OCI-M2 (cell line): ENCODE measurements around the gene MAP2K7.

Source experiments
- DNase-seq: peaks from one replicate; lab custom pipeline; 2025; ENCODE audit not compliant: unreplicated experiment; lab: John Stamatoyannopoulos, UW

MAP2K7 gene

DNA sequence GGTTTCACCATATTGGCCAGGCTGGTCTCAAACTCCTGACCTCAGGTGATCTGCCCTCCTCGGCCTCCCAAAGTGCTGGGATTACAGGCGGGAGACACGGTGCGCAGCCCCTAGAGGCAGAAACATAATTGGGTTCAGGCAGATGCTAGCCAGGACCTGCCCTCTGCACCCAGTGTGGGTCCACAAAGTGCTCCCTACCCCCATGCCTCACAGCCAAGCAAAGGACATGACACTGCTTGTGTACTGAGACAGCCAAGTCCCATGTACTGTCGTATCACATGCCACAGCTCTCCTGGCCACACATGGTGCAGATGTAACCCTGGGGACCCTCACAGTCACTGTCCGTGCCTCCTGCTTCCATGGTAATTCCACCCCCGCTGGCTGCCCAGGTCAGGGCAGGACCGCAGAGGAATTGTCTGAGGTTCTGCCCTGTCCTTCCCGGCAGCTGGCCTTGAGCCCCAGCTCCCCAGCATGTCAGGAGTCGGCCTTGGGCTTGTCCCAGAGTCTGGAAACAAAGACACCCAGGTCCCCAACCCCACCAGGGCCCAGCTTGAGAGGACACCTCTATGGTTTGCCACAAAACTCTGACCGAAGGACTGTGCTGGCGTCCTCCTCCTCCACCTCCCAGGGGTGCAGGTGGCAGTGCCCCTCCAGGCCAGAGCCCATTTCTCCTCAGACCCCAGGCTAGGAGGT lies 37.1 kb upstream of the MAP2K7 start:
- no peak for DNase-seq

DNA sequence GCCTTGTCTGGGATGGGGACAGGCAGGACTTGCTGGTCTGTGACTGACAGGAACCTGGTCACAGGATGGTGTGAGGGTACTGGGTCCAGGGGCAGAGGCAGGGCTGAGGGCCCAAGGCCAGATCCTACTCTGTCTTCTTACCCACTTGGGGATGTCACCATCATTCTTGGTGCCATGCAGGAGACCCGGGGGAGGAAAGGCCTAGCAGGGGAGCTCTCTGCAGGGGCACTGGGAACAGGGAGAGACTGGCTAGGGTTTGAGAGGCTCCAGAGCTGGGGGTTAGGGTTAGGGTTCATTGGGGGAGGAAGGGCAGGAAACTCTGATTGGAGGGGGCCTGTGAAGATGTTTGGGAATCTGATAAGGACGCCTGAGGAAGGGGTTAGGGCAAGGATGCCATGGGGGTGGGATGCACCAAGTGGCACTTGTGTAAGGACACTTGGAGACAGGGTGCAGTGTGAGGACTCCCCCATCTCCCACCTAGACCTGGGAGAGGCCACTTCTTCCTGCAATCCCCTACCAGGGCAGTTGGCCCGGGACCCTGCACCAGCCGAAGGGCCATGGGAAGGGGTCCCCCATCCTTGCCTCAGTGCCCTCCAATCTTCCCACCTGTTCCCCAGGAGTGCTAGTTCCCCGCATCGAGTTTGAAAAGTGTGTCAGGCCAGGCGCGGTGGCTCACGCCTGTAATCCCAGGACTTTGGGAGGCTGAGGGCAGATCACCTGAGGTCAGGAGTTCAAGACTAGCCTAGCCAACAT lies 36.4 kb upstream of the MAP2K7 start:
- no peak for DNase-seq

DNA sequence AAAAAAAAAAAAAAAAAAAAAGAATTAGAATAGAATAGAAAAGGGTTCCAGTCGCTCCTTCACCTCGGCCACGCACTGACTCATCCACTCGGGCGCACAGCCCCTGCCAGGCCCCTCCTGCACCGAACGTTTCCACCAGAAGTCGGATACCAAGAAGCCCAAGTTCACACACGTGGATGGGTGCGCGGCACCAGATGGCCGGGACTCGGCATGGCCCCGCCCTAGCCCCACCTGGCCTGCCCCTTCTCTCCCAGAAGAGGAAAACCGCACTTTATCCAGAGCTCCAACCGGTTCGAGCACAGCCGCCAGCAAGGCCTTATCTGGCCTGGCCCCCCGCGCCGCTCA lies 35.4 kb upstream of the MAP2K7 start:
- DNase-seq = no peak

DNA sequence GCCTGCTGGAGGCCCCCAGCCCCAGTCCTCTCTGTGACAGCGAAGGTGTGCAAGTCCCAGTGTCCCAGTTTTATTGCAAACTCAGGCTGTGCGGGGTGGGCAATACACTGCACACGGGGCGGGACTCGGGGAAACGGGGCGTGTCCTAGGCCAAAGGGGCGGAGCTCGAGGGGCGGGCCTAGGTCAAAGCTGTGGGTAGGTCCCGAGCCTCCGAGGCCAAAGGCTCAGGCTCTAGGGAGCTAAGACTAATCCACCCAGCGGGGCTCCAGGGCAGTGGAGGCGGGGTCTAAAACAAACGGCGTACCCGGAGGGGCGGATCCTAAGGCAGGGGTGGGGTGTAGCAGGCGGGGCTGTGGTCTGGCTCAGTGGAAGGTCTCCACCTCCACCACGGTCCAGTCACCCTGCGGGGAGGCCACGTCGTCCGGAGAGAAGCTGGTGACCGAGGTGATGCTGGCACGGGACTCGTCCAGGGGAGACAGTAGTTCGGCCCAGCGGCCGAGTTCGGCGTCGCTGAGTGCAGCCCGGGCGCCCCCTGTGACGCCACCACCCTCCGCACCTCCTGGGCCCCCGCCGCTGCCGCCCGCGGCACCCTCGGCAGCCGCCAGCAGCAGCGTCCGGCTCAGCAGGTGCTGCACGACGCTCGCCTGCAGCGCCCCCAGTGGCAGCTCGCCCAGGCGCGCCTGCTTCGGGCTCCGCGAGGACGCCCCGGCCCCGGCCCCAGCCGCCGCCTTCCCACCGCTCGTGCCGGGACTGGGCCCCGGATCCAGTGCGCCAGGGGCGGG lies 34.8 kb upstream of the MAP2K7 start:
- DNase-seq = peak; percentile 77

DNA sequence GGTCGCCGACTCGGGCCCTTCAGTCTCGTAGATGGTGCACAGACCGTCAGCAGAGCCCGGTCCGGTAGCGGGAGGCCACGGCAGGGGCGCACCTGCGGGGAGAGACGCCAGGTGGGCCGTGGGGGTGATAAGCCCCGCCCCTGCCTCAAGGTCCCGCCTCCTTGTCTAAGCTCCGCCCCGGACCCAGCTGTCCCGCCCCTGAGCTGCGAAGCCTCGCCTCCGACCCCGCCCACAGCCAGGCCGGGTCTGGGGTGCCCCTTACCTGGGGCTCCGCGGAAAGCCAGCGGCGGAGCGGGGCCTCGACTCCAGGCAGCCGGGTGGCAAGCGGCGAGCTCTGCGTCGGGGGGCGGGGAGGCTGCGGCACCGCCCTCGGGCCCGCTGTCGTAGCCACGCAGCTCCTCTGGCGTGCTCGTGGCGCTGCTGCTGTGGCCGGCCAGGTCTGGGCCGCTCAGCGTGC lies 34.2 kb upstream of the MAP2K7 start:
- no peak for DNase-seq

DNA sequence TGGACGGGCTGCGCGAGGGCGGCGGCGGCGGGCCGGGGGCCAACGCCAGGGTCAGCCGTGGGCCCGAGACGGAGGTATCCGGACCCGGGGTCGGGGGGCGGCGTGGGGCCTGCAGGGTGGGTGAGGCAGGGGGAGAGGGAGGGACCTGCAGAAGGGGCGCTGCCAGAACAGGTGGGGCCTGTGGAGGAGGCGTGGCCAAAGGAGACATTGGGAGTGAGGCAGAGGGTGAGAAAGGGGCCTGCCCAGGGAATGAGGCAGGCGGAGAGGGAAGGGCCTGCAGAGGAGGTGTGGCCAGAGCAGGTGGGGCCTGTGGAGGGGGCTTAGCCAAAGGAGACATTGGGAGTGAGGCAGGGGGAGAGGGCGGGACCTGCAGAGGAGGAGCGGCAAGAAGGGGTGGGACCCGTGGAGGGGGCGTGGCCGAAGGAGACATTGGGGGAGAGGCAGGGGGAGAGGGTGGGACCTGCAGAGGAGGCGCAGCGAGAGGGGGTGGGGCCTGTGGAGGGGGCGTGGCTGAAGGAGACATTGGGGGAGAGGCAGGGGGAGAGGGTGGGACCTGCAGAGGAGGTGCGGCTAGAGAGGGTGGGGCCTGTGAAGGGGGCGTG lies 33.7 kb upstream of the MAP2K7 start:
- DNase-seq = peak; percentile 30

DNA sequence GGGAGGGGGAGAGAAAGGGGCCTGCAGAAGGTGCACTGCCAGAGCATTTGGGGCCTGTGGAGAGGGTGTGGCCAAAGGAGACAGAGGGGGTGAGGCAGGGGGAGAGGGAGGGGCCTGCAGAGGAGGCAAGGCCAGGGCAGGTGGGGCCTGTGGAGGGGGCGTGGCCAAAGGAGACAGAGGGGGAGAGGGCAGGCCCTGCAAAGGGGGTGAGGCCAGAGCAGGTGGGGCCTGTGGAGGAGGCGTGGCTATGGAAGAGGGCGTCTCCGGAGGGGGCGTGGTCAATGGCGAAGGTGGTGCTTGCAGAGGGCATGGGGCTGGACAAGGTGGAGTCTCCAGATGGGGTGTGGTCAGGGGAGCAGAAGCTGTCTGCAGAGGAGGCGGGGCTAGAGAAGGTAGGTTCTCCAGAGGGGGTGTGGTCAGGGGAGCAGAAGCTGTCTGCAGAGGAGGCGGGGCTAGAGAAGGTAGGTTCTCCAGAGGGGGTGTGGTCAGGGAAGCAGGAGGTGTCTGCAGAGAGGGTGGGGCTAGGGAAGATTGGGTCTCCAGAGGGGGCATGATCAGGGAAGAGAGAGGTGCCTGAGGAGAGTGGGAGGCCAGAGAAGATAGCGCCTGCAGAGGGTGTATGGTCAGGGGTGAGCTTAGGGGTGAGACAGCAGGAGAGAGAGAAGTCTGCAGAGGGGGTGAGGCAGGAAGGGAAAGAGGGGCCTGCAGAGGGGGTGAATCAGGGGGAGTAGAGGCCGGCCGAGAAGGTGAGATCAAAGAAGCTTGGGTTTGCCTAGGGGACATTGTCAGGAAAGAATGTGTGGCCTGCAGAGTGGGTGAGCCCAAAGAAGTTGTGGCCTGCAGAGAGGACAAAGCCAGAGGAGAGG lies 32.9 kb upstream of the MAP2K7 start:
- DNase-seq = peak; percentile 59

DNA sequence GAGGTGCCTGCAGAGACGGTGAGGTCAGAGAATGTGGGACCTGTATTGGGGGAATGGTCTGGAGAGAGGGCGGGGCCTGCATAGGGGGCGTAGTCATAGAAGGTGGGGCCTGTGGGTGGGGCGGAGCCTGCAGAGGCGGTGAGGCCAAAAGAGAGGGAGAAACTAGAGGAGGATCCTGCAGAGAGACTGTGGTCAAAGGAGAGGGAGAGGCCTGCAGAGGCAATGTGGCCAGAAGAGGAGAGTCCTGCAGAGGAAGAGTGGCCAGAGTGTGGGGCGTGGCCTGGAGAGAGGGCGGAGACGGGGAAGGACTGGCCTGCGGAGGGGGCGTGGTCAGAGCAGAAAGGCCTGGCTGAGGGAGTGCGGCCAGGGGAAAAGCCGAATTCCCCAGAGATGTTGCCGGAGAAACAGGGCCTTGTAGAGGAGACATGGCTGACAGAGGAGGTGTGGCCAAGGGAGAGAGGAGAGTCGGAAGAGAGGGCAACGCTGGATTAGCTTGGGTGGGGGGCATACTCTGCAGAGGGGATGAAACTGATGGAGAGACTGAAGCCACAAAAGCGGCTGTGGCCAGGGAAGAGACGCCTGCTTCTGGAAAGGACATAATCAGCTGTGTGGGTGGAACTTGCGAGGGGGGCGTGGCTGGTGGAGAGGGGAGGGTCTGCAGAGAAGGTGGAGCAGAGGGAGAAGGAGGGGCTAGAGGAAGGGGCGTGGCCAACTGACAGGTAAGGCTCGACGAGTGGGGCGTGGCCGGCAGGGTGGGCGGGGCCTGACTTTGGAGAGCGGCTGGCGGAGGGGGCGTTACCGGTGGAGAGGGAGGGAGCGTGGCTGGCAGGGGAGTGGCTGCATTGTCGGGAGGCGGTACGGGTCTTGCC lies 32.0 kb upstream of the MAP2K7 start:
- DNase-seq = peak; percentile 84

DNA sequence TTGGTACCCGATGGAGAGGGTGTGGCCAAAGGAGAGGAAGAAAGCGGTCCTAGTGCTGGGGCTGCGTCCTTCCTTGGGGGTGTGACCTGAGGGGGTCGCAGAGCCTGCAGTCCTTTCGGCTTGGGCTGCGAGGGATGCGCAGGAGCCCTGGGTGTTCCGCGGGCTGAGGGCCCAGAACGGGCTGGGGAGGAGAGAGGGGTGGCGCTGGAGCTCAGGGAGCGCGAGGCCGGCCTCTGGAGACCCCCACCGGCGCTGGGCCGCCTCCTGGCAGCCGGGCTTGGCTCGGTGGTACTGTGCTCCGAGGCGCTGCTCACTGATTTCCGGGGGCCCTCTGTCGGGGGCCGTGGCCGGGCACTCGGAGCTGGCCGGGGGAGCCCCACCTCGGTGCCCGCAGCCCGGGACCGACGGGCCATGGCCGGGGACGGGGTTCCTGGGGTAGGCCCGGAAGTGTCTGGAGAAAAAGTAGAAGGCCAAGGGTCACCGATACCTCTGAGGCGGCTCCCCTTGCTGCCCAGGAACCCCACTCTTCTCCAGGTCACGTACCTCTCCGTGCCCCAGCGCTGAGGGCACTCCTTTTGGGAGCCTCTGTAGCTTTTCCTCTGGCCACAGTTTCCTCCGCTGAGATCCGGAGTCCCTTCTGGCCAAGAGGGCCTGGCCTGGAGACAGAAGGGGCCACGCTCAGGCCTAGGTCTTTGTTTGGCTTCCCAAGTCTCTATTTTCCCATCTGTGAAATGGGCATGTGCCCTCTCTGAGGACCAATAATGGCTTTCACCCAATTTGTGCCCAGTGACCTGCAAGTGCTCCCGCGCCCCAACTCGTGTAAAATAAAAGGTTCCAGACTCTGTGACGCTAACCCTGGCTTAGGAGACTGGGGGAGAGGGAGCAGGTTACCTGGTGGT lies 31.1 kb upstream of the MAP2K7 start:
- no peak for DNase-seq

DNA sequence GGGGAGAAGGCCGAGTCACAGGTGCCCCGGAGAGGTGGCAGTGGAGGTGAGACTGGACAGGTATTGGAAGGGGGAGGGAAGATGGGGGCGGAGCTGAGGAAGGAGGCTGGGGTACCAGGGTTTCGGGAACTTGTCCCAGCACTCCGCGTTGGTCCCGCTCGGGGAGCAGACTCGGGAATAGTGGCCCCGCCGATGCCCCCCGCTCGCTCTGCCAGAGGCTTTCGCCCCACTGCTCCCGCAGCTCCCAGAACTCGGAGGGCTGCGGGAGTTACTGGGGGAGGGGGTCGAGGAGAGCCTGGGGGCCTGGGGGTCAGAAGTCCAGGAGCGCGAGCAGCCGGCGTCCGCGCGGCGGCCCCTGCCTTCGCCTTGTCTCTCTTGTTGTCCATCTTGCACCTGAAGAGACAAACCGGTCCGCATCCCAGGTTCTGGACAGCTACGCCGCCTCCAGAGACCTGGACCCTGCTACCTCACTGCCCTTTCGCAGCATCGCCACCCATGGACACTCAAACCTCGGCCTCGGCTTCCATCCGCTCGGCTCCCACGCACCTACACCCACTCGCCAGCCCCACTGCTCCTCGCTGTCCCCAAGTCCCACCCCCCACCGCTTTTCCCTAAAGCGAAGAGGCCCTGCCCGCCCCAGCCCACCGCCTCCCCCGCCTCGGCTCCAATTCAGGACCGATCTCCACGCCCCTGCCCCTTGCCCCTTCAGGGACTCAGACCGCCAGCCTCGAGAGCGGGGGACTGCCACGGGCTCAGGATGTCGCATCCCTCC lies 30.2 kb upstream of the MAP2K7 start:
- no peak for DNase-seq

DNA sequence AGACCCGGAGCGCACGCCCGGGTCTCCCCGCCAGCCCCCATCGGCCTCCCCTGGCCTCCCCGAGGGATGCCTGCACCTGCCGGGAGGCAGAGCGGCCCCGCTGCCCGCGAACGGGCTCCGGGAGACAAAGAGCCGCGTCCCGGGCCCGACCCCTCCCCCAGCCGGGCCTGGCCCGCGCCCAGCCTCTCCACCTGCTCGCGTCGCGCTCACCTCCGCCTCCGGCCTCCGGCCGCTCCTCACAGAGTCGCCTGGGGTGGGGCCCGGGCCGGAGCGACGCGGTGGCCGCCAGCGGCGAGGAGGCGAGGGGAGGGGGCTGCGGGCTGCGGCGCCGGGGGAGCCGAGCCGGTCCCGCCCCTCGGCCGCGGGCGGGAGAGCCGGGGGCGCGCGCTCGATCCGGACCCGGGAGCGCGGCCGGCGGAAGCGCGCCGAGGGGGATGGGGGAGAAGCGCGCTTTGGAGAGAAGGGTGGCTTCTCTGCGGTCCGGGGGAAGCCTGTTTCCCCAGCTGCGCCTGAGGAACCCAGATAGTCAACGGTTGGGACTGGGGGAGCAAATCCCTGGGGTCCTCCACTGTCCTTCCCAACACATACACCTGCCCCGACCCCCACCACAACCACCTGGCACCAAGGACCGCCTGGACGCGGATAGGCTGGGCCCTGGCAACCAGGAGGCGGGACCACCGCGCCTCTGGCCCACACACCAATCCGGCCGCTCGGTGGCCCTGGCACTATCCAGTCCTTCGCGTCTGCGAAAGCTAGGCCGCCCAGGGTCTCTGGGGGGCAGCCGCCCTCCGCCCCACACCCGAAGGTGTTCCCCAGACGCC lies 29.4 kb upstream of the MAP2K7 start, which contains the start of gene PRR36:
TSS of gene PRR36 (minus strand) at position 315 of the 821 bp plus-strand sequence. CDS start 701 bp downstream, outside the sequence.
- DNase-seq = no peak

DNA sequence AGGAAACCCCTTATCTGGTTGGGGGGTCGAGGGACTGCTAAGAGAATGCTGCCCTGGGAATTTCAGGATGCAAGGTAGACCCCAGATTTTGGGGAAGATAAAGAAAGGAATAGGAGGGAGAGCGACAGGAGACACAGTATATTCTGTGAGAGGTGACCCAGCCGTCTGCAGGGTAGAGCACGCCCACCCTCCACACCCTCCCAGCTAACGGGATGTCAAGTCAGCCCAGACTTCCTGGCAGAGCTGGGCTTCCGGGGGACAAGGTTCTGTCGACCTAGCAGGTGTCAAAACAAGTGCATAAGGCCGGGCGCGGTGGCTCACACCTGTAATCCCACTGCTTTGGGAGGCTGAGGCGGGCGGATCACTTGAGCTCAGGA lies 28.8 kb upstream of the MAP2K7 start:
- DNase-seq = no peak

DNA sequence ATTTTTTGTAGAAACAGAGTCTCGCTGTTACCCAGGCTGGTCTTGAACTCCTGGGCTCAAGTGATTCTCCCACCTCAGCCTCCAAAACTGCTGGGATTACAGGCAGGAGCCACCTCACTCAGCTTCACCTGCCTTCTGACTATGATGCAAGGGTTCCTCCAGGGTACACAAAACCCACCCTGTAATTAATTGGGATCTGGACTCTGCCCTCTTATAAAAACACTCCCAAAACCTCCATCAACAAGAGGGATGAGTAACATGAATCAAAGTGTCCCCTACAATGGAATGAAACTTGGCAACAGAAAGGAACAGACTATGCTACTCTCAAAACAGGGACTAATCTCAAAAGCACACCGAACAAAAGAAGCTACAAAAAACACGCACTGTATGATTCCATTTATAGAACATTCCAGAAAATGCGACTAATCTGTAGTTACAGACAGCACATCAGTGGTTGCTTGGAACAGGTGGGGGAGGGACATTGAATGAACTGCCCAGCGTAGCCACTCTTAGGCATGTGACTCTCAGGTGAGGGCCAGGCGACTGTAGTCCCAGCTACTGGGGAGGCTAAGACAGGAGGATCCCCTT lies 26.3 kb upstream of the MAP2K7 start:
- DNase-seq = no peak

DNA sequence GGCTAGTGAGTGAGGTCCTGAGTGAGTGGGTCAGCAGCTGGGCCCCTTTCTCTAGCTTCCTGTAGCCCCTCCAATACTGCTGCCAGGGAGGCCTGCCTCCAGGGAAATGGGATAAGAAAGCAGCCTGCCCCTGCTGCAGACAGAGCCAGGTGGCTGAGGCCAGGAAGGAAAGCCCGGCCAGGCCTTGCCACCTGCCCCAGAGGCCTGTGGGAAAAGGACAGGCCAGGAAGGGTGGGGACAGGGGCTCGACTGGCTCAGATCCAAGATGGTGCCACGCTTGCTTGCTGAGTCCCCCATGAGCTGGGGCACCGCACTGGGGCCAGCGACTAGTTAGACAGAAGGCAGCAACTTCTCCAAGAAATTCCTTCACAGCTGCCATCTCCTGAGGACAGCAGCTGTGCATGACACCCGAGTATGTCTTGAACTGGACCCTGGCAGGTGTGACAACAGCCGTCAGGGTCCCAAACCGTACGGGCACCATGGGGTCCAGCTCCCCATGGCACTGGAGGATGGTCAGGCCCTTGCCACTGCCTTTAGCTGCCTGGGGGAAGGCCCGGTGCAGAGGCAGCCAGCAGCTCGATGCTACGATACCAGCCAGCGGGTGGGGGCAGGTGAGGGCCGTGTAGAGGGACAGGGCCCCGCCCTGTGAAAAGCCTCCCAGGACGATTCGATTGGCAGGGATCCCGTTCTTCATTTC lies 24.4 kb upstream of the MAP2K7 start:
- no peak for DNase-seq

DNA sequence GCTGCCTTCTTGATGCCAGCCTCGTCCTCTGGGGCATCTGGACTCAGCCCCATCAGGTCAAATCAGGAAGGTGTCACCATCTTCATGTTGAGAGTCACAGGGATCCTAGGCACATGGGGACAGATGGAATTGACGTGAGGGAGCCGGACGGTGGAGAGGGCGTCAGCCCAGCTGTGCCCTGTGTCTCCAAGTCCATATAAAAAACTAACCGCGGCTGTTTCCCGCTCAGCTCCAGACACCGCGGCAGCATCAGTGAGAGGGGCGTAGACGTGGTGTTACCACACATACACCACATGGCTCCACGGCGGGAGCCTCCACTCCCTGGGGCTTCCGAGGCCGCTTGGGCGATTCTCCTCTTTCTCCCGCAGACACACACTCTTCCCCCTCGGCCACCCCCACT lies 23.8 kb upstream of the MAP2K7 start:
- no peak for DNase-seq

DNA sequence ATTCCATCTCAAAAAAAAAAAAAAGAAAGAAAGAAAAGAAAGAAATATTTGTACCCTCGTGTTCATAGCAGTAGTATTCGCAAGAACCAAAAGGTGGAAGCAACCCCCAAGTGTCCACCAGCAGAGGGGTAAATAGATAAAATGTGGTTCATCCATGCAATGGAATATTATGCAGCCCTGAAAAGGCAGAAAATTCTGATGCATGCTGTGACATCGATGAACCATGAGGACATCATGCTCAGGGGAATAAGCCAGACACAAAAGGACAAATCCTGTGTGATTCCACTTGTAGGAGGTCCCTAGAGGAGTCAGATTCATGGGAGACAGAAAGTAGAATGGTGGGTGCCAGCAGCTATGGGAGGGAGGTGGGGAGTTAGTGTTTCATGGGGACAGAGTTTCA lies 21.8 kb upstream of the MAP2K7 start:
- DNase-seq = no peak
